NCI-H2196 (cell line): ENCODE results near the gene ZSCAN10.

Source experiments
- DNase-seq: peaks from one replicate; lab custom pipeline; 2025; ENCODE audit not compliant: unreplicated experiment; lab: John Stamatoyannopoulos, UW

Gene ZSCAN10

DNA sequence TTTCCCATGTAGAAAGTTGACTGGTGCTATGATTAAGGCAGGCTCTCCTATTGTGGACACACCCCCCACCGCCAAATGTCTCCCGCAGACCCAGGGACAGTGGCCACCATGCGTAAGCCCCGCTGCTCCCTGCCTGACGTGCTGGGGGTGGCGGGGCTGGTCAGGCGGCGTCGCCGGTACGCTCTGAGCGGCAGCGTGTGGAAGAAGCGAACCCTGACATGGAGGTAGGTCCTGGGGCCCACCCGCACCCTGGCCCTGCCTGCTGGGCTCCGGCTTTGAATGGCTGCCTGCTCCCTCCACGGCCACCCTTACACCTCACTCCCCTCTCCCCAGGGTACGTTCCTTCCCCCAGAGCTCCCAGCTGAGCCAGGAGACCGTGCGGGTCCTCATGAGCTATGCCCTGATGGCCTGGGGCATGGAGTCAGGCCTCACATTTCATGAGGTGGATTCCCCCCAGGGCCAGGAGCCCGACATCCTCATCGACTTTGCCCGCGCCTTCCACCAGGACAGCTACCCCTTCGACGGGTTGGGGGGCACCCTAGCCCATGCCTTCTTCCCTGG lies 49.1 kb downstream of the ZSCAN10 start:
- no peak for DNase-seq

DNA sequence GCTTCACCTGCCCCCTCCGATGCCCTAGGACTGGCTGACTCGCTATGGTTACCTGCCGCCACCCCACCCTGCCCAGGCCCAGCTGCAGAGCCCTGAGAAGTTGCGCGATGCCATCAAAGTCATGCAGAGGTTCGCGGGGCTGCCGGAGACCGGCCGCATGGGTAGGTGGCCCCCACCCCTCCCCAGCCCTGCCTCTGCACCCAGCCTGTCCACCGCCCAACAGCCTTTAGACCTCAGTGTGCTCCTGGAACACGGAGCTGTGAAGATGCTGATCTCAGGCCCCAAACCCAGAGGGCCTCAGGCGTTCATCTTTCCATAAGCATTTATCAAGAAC lies 51.7 kb downstream of the ZSCAN10 start:
- no peak for DNase-seq

DNA sequence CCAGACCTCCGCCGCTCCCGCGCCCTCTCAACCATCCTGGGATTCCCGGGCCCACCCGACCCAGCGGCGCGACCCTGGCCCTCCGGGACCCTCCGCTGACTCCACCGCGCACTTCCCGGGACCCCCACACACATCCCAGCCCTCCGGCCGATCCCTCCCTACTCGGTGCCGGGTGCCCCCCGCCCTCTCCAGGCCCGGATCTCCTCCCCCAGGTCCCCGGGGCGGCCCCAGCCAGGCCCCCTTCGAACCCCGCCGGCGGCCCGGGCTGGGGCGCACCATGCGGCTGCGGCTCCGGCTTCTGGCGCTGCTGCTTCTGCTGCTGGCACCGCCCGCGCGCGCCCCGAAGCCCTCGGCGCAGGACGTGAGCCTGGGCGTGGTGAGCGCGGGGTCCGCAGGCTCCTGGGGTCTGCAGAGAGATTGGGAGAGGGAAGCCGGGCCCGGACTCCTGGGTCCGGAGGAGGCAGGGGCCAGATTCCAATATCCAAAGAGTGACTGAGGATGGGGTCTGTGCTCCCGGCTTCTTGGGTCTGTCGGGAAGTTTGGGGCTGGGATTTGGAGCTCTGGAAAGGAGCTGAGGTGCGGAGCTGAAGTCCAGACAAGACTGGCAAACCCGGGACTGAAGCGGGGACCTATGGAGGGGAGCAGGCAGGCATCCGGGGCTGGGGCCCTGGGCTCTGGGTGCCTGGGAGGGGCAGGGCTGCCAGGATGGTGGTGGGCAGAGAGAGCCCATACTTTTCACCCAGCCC lies 52.3 kb downstream of the ZSCAN10 start:
- DNase-seq: no peak

DNA sequence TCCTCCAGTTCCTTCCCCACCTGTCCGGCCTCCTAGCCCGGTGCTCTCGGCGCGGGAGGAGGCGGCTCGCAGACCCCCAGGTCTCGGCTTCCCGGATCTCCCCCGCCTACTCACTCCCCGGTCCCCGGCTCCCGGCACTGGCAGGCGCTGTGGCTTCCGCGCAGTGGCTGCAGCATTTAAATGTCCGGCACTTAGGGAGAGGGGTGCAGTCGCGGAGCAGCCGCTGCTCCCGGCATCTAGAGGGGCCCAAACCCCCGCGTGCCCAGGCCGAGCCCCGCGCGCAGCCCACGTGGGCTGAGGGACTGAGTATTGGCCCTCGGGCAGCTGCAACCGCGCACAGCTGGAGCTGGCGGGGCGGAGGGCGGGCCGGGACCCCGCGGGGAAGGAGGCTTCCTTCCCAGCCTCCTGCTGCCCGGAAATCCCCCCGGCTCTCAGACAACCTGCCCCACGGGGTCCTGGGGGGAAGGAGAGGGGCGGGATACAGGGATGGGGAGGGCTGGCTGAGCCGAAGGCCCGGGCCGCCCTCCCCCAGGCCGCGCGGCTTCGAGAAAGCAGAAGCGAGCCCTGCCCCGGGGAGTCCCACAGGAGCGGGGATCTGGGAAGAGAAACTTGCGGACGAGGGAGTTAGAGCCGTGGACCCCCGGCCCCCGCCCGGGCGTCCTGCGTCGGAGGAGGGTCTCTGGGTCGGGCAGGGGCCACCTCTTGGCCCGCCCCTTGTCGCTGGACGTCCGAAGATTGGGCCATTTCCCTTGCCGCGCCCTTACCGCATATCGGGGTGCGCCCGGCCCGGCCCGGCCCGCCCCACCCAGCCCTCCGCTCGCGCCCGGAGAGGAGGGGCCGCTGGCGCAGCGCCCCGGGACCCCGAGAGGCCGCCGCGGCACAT lies 53.1 kb downstream of the ZSCAN10 start, which contains the start of gene MMP25:
Gene MMP25, plus strand, starts transcription at position 804 of the 883 bp plus-strand sequence. CDS start 357 bp downstream, outside the sequence.
- DNase-seq: no peak

DNA sequence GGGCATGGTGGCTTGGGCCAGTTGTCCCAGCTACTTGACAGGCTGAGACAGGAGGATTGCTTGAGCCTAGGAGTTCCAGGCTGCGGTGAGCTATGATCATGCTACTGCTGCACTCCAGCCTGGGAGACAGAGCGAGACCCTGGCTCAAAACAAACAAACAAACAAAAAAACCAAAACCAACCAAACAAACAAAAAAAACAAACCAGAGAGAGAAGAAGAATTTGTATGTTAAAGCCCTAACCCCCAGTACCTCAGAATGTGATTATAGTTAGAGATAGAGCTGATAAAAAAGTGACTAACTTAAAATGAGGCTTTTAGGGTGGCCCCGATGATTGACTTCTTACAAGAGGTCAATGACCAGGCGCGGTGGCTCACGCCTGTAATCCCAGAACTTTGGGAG lies 54.4 kb downstream of the ZSCAN10 start:
- no peak for DNase-seq

DNA sequence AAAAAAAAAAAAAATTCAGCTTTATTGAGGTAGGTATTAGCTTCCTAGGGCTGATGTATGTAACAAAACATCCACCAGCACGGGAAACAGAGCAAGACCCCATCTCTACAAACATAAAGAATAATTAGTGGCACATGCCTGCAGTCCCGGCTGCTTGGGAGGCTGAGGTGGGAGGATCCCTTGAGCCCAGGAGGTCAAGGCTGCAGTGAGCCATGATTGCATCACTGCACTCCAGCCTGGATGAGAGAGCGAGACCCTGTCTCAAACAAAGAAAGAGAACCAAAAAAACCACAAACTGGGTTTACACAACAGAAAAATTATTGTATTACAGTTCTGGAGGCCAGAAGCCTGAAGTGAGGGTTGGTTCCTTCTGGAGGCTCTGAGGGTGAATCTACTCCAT lies 56.7 kb downstream of the ZSCAN10 start:
- no peak for DNase-seq

DNA sequence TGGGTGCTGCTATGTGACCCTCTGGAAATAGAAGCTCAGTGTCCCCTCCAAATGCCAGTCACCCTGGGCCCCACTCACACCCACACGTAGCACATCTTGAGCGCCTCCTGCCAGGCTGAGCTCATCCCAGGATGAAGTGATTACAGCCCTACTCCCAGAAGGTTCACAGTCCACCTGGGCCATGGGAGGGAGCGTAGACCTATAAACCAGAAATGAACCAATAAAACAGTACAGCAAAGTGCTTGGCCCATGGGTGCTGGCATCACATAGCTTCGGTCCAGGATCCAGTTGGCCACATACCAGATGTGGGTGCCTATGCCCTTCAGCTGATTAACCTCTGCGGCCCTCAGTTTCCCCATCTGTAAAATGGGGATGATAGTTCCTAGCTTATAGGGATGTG lies 60.2 kb downstream of the ZSCAN10 start:
- DNase-seq: no peak
